ENCODE results near the gene KCNJ11.
"Not testable (repeated sequence)": the region's sequence is repeated elsewhere in the genome, so short reads cannot be mapped to it uniquely, and the experiment has no call there.

Gene KCNJ11

GRCh38 chr11:17388609-17389210 lies at the start of gene KCNJ11:
Gene KCNJ11, minus strand, starts transcription at chr11:17388659. Its CDS starts 568 bp downstream, at chr11:17388091.
- no peak for DNase-seq

- no peak for DNase-seq
Measured at GRCh38 chr11:17437366-17437765, 48.9 kb upstream of the KCNJ11 start.

DNA sequence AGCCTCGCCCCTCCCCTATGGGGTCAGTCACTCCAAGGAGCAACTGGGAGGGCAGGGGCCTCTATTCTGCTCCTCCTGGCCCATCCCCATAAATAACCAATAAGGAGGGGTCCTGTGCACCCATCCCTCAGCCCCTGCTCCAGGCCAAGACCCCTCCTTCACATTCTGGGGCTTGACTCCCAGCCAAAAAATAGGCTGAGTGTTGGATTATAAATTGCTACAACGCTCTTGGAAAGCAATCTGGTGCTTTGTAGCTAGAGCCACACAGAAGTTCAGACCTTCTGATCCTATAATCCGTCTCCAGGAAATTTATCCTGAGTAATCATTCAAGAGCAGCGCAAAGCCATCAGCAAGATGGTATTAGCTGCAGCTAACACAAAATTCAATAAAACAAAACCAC lies 45.6 kb upstream of the KCNJ11 start:
- no peak for DNase-seq

DNA sequence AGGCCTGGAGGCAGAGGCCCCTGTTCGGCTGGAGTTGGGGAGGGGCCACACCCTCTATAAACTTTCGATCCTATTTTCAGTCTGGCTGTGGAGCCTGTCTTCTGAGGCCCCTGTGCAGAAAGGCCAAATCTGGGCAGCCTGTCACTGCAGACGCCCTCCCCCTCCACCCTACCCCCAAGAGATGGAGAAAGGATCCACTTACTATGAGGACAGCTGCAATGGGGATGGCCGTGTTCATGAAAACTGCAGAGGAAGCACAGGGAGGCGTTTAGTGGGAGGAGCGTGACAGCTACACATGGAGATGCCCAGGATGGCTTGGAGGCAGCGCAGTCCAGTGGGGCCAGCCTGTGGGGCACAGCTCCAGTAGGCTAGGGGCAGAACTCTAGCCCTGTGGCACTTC lies 43.5 kb upstream of the KCNJ11 start:
- DNase-seq, result peak; percentile 59

- no peak for DNase-seq
Measured at GRCh38 chr11:17431139-17431538, 42.7 kb upstream of the KCNJ11 start.

GRCh38 chr11:17430616-17431015 lies 42.2 kb upstream of the KCNJ11 start:
- DNase-seq, result no peak

DNA sequence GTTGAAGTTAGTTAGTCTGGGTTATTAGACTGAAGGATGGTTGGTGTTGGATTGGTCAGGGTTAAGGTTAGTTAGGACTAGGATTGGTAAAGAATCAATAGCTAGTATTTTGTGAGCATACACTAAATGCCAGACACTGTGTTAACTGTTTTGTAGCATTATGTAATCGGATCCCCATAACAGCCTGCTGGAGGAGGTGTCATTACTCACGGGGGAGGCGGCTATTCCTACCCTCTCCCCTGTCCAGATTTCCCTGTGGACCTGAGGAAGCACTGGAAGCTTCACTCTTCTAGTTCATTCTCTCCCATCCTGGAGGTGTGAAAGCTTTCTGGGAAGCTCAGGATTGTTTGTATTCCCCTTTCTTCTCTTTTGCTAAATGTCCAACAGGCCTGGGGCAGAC lies 40.5 kb upstream of the KCNJ11 start:
- DNase-seq, result no peak

GRCh38 chr11:17428261-17428660 lies 39.8 kb upstream of the KCNJ11 start:
- DNase-seq, result no peak

GRCh38 chr11:17426233-17426632 lies 37.8 kb upstream of the KCNJ11 start:
- not testable (repeated sequence) for DNase-seq

- no peak for DNase-seq
Measured at GRCh38 chr11:17423533-17424310, 35.3 kb upstream of the KCNJ11 start.

DNA sequence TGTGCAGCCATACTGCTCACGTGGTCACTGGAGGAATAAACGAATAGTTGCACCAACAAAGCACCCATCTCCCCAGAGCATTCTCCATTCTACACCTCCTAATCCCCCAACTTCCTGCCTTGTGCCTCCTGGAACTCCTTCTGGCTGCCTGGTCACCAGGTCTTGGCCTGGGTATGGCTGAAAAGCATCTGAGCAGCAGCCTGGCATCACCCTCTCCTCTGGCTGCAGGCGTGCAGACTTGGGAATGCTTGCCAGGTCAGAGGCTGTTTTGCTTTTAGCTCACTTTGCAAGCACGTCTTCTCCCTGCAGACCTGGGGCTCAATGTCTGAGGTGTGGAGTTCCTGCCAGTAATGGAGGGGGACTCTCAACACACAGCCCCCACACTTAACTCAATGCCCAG lies 33.3 kb upstream of the KCNJ11 start:
- no peak for DNase-seq

DNA sequence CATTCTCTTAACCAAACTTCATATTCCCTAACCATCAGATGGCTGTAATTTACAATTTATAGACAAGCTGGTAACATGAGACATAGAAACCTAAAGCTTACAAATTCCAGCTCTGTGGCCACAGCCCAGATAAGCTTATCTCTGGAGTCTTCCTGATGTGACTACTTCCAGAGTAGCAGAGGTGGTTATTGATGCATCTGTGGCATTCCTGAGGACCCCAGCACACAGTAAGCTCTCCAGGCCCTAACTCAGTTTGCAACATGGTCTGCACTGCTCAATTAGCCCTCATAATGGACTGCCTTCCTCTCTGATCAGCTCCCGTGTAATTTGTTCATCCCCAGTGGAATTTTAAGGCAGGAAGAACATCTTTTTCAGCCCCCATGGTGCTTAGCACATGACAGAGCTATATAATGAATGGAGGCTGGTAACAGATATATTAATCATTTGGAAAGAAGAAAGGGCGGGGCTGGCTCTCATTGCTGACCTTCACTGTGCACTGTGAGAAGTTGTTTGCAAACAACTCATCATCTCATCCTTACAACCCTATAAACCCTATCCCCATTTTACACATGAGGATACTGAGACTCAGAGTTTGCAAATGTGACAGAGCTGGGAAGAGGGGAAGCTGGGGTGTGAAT lies 30.1 kb upstream of the KCNJ11 start:
- no peak for DNase-seq

DNA sequence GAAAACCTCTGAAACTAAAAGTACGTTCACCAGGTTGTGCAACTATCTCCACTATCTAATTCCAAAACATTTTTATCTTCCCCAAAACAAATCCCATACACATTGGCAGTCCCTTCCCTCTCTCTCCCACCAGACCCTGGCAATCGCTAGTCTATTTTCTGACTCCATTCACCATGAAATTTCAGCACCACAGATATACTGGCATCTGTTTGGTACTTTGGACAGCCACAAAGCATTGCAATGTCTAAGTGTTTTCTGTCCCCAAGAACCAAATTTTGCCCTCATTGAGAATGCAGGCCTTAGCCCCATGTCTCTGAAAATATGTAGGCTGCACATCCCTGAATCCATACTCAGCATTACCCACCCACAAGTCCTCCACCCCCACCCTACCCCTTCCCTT lies 28.0 kb upstream of the KCNJ11 start:
- DNase-seq, result no peak

GRCh38 chr11:17415523-17416104 lies 27.2 kb upstream of the KCNJ11 start:
- no peak for DNase-seq

DNA sequence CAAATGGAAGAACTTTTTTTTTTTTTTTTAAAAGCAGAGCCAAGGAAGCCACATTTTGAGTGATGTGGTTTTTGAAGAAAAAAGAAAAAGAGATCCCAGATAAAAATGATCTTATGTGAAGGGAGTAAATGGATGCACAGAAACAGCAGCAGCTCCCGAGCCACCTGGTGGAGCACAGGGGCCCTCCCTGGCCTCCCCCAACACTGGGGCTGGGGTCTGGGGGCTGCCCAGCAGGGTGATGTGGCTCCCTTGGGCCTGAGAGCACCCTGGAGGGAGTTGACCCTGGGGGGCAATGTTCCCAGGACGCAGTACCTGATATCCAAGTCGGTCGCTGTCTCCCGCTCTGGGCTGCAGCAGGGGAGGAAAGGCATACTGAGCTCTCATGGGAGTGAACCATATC lies 26.5 kb upstream of the KCNJ11 start:
- no peak for DNase-seq

DNA sequence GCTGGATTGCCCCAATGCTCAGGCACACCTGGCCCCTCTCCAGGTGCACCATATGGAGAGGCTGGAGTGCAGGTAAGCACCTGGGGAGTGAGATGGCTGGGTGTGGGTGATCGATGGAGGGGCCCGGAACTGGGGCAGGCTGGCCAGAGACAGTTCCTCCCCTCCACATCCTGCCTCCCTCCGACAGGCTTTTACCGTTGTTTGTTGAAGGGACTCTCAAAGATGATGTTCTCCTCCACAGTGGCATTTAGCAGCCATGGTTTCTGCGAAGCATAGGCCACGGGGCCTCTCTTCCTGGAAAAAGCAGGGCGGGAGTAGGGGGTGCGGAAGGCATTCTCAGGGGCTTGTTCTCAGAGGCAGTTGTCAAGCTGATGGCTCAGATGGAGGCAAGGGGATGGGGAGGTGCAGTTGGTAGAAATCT lies 25.9 kb upstream of the KCNJ11 start:
- no peak for DNase-seq

DNA sequence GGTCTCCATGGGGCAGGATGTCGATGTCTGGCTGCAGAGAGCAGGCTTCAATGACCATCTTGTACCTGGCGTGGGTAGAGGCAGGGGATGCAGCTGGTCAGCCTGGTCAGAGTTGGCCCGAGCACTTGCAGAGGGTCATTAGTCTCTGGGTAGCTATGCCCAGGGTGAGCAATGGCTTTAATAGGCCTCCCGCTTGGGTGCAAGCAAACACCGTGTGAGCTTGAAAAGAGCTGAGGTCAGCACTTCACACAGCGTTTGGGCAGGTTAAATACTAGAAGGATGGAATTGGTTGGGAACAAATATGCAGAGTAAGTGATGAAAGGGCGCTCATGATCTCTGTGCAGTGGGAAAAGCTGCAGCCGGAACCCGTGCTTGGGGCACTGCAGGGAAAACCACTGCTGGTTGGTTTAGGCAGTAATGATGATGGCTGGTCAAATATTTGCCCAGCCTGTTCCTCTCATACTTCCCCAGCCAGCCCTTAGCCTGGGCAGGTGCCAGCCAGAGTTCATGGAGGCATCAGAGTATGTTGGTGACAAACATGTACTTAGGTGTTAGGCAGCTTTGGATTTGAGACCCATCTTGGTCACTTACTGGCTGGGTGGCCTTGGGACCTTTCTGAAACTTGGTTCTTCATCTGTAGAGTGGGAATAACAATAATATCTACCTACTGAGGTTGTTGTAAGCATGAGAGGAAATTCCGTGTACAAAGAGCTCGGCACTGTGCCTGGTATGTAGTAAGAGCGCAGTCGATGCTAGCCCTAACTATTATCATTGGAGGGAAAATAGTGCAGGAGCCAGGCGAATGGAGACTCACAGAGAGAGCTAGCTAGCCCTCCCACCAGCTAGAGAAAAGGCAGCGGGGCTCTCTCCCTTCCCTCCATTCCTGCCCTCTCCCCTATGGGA lies 25.2 kb upstream of the KCNJ11 start:
- DNase-seq, result no peak

DNA sequence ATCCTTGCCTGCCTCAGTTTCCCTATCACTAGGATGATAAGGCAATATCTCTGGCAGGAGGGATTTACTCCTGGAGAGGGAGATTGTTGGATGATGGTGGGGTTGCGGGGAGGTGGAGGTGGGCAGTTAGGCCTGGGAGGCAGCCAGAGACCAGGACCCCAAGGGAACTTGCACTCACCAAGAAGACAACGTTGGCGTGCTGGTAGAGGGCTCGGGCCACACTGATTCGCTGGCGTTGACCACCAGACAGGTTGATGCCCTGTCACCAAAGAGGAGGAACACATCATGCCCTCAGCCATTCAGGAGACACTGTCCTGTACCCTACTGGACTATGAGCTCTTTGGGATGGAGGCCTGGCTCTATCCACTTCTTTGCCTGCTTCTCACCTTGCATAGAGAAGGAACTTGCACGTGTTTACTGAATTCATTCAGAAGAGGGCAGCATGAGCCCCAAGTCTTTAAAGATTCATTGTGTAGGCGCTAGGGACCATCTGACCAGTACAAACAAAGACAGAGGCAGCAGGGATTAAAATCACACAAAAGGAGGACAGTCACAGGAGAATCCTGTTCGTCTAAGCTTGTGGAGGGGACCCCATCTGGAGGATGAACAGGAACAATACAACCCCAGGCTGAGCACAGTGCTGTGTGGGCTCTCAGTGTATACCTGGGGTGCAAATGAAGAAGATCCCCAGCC lies 24.2 kb upstream of the KCNJ11 start:
- no peak for DNase-seq

GRCh38 chr11:17411418-17411817 lies 23.0 kb upstream of the KCNJ11 start:
- no peak for DNase-seq

DNA sequence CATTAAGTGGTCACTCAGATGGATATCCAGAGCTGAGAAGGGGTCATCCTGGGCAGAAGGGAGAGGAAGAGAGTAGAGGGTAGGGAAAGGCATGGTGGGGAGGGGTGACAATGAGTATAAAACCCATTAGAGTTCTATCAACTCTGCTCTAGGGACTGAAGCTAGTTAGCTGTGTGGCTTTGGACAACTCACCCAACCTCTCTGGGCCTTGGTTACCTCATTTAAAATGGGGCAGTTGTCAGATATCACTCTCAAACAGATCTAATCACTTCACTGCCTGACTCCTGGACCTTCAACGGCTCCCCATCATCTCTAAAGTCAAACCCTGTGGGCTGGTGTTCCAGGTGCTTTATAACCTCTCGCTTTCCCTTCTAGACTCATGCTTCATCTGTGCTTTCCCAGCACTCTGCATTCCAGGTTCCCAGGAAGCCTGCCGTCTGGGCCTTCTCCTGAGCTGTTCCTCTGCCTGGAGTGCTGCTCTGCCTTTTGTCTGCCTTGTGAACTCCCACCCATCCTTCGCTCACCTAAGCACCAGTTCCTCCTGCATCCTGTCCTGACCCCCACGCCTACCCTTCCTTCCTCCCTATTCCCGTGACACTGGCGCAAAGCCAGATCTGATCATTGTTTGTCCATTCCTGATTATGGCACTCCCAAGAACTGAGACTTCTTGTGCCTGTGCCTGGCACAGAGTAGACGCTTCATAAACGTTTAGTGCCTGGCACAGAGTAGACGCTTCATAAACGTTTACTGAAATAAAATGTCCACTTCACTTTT lies 22.3 kb upstream of the KCNJ11 start:
- DNase-seq, result no peak

DNA sequence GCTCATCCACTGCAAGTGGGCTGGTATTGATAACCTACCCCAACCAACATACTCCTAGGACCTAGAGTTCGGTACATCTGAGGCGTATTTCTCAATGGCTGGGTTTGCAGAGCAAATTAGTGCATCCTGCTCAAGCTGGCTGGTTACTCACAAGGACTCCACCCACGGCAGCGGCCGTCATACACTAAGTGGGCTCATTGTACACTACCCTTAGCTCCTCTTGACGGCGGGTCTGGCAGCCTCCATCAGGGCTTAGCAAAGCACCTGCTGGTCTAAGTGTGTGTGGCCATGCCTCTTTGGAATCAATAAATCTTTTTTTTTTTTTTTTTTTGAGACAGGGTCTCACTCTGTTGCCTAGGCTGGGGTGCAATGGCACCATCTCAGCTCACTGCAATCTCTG lies 20.2 kb upstream of the KCNJ11 start:
- DNase-seq, result no peak
